ENCODE data around the gene USE1.

DNA sequence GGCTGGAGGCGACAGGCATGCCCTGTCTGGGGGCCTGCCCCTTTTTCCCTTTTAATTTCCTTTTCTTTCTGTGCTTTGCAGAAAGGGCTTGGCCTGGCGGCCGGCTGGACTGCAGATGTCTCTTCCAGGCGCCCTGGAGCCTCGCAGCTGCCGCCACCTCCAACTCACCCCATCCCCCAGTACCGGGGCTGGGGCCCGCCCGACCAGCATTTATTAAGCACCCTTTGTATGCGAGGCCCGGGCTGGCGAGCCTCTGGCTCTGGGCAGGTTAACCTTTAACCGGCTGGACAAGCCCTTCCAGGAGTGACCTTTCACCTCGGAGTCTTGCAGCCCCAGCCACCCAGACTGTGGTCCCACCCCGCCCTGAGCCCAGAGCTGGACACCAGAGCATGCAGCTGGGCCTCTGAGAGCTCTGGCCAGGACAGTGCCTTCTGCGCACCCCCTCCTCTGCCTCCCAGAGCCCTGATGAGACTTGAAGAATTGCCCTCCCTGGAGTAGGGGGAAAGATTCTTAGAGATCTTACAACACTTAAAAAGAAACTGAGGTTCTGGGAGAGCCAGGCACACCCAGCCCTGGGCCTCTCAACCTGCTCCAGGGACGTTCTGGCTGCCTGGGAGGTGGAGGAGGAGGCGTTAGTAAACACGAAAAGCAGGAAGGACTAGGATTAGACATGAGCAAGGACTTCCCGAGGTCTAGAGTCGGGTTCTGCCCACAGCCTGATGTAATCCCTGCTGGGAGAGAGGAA lies 31.7 kb downstream of the USE1 start:
- TF ChIP-seq POLR2AphosphoS5 (IDR thresholded peaks at IDR 0.05) (peak in 1 of 2 donors; percentile 2), CTCF (IDR thresholded peaks at IDR 0.05) (no peak), POLR2A (IDR thresholded peaks at IDR 0.05) (peak in 1 of 4 donors; percentile 8)

Data from upper lobe of left lung (tissue), 4 donors.